GM23338 (cell line): ENCODE data around the gene CIDEA. TPM values are rescaled to one million over a fixed set of nuclear protein-coding genes. Genes with fewer than 3 reads are reported as not detected.

ENCODE experiments used
- ATAC-seq: fragments of 200-7000 bp; cut with Tn5 transposase; 3 replicates; pipeline ENCODE4 v1.9.1; 2020
- DNase-seq: peaks from one replicate; pipeline ENCODE4 v3.0.0-alpha.2; 2015; ENCODE audit warnings: low spot score
- H2AFZ ChIP-seq: fragments of 200-600 bp; sonication (generic); 2 replicates; pipeline ENCODE4 v1.8.0; 2016; ENCODE audit warnings: antibody characterized with exemption, mild to moderate bottlenecking, moderate library complexity
- H3F3A ChIP-seq: fragments of 200-600 bp; sonication (generic); replicated peaks from 2 replicates; pipeline ENCODE4 v1.8.0; 2017; ENCODE audit warnings: antibody characterized with exemption, mixed run types, low read depth
- H3K27ac ChIP-seq: fragments of 200-600 bp; sonication (generic); 2 replicates; pipeline ENCODE4 v1.6.1; 2016; ENCODE audit warnings: low read depth
- H3K27me3 ChIP-seq: fragments of 200-600 bp; sonication (generic); 2 replicates; pipeline ENCODE4 v1.8.0; 2016; ENCODE audit warnings: mild to moderate bottlenecking, mixed run types, moderate library complexity; ENCODE audit not compliant: insufficient read depth
- H3K36me3 ChIP-seq: fragments of 200-600 bp; sonication (generic); 2 replicates; pipeline ENCODE4 v1.8.0; 2016; ENCODE audit warnings: mild to moderate bottlenecking; ENCODE audit not compliant: insufficient read depth
- H3K4me1 ChIP-seq: fragments of 200-600 bp; sonication (generic); 2 replicates; pipeline ENCODE4 v1.8.0; 2016; ENCODE audit warnings: mild to moderate bottlenecking, moderate library complexity; ENCODE audit not compliant: insufficient read depth
- H3K4me2 ChIP-seq: fragments of 200-600 bp; sonication (generic); 2 replicates; pipeline ENCODE4 v1.7.1; 2017; ENCODE audit warnings: mixed run types
- H3K4me3 ChIP-seq: fragments of 200-600 bp; sonication (generic); 2 replicates; pipeline ENCODE4 v1.6.1; 2016; ENCODE audit warnings: mixed run types
- H3K79me2 ChIP-seq: fragments of 200-600 bp; sonication (generic); replicated peaks from 2 replicates; pipeline ENCODE4 v1.8.0; 2017; ENCODE audit warnings: mild to moderate bottlenecking; ENCODE audit not compliant: insufficient read depth
- H3K9me2 ChIP-seq: fragments of 200-600 bp; sonication (generic); 2 replicates; pipeline ENCODE4 v1.8.0; 2017; ENCODE audit not compliant: insufficient read depth
- H4K20me1 ChIP-seq: fragments of 200-600 bp; sonication (generic); replicated peaks from 2 replicates; pipeline ENCODE4 v1.8.0; 2017; ENCODE audit warnings: mild to moderate bottlenecking; ENCODE audit not compliant: insufficient read depth
- H3K27ac Mint-ChIP-seq: 2 replicates; pipeline ENCODE4 v1.8.0; 2020; ENCODE audit warnings: inconsistent platforms, mild to moderate bottlenecking, moderate library complexity, mixed read lengths
- H3K27me3 Mint-ChIP-seq: 3 replicates; pipeline ENCODE4 v1.8.0; 2022; ENCODE audit warnings: low read depth, mild to moderate bottlenecking, moderate library complexity, mixed read lengths, inconsistent platforms; ENCODE audit not compliant: insufficient read depth, poor library complexity
- H3K36me3 Mint-ChIP-seq: 3 replicates; pipeline ENCODE4 v1.8.0; 2021; ENCODE audit warnings: low read depth, mild to moderate bottlenecking, inconsistent platforms, moderate library complexity, mixed read lengths
- H3K4me1 Mint-ChIP-seq: 3 replicates; pipeline ENCODE4 v1.8.0; 2020; ENCODE audit warnings: mild to moderate bottlenecking, inconsistent platforms, mixed read lengths
- H3K4me3 Mint-ChIP-seq: 3 replicates; pipeline ENCODE4 v1.8.0; 2021; ENCODE audit warnings: moderate library complexity, mild to moderate bottlenecking, inconsistent platforms, mixed read lengths
- H3K9me3 Mint-ChIP-seq: 3 replicates; pipeline ENCODE4 v1.8.0; 2020; ENCODE audit warnings: moderate library complexity, mild to moderate bottlenecking, inconsistent platforms, mixed read lengths
- ZNF331 ChIP-seq: fragments of 250-450 bp; sonication (Bioruptor Pico); IDR thresholded peaks from 2 replicates; pipeline ENCODE4 v1.5.0; 2020; ENCODE audit warnings: low read depth, mild to moderate bottlenecking, moderate library complexity
- ZNF462 ChIP-seq: fragments of 250-450 bp; sonication (Bioruptor Pico); IDR thresholded peaks from 2 replicates; pipeline ENCODE4 v1.5.0; 2020; ENCODE audit warnings: mild to moderate bottlenecking, moderate library complexity
- polyA plus RNA-seq: library from polyadenylated mRNA; unstranded; fragments of >200 nt; fragmentation: Nextera tagmentation; extraction: Ambion mirVana; gene quantifications from 2 replicates; pipeline ENCODE4 v1.2.1, GENCODE V29; 2016
- total RNA-seq: library from RNA; depleted of rRNA; stranded (reverse); fragments of >200 nt; shearing (Covaris generic); gene quantifications from 2 replicates; pipeline ENCODE4 v1.2.3, GENCODE V29; 2014

CIDEA gene
- total and polyA plus RNA-seq, 2 experiments from 2014 or later: 0.45 TPM; not detected in 1

- no peak for TF ChIP-seq ZNF462
These were observed 20.8 kb upstream of the CIDEA start (continued) for GRCh38 chr18:12233378-12233777.

- peaks cover 2% of the 10 kb centered on the region; the same call in 1 of the 3 replicates for H3K36me3 Mint-ChIP-seq
- no peak for DNase-seq
These were observed 19.5 kb upstream of the CIDEA start for GRCh38 chr18:12234451-12235190.

More at GRCh38 chr18:12234451-12235190, 19.5 kb upstream of the CIDEA start:
- H3K27ac Mint-ChIP-seq: no peak overlapping the region
- Histone ChIP-seq H3F3A (no peaks in the 10 kb centered on the region), H3K27me3 (no peaks in the 10 kb centered on the region), H3K9me2 (no peaks in the 10 kb centered on the region), H3K4me3 (no peak overlapping the region), H3K4me2 (no peak overlapping the region), H3K27ac (no peak overlapping the region), H4K20me1 (no peaks in the 10 kb centered on the region), H2AFZ (no peak overlapping the region), H3K4me1 (no peaks in the 10 kb centered on the region), H3K79me2 (no peaks in the 10 kb centered on the region), H3K36me3 (no peaks in the 10 kb centered on the region)
- peaks cover 9% of the 10 kb centered on the region for H3K9me3 Mint-ChIP-seq
- H3K4me1 Mint-ChIP-seq: peaks cover 3% of the 10 kb centered on the region; the same call in 1 of the 3 replicates
- H3K4me3 Mint-ChIP-seq: no peak overlapping the region
- no peak for ATAC-seq
- TF ChIP-seq ZNF331 (CRISPR knock-in tag): peak; percentile 46
- TF ChIP-seq ZNF462: no peak
- H3K27me3 Mint-ChIP-seq: peaks cover 17% of the 10 kb centered on the region
